ENCODE results near the gene CKAP4.

CKAP4 gene

GRCh38 chr12:106255493-106255892 lies 7.7 kb upstream of the CKAP4 start:
- Histone ChIP-seq H3K79me2 (ENCODE audit: insufficient read depth, low read depth) (no peaks in the 10 kb centered on the region), H3K36me3 (ENCODE audit: insufficient read depth) (no peaks in the 10 kb centered on the region), H3K4me1 (ENCODE audit: low read depth, poor library complexity, severe bottlenecking) (no peaks in the 10 kb centered on the region), H3K4me2 (no peak overlapping the region), H4K20me1 (ENCODE audit: insufficient read depth) (no peaks in the 10 kb centered on the region), H2AFZ (ENCODE audit: low read depth) (no peak overlapping the region), H3K9ac (no peak overlapping the region), H3K27me3 (ENCODE audit: insufficient read depth, low read depth) (no peaks in the 10 kb centered on the region), H3K27ac (no peak overlapping the region), H3K4me3 (IDR thresholded peaks at IDR 0.05; ENCODE audit: insufficient read depth, low read depth, low read length) (no peak overlapping the region)
- TF ChIP-seq CTCF (conservative IDR thresholded peaks at IDR 0.05; ENCODE audit: low read depth, low read length) = no peak

- no peak for TF ChIP-seq CTCF (conservative IDR thresholded peaks at IDR 0.05; ENCODE audit: low read depth, low read length)
- H3K36me3 ChIP-seq (ENCODE audit: insufficient read depth) = no peaks in the 10 kb centered on the region
- no peak overlapping the region for H2AFZ ChIP-seq (ENCODE audit: low read depth)
- H3K4me2 ChIP-seq = no peak overlapping the region
- no peaks in the 10 kb centered on the region for H3K4me1 ChIP-seq (ENCODE audit: low read depth, poor library complexity, severe bottlenecking)
- no peaks in the 10 kb centered on the region for H3K27me3 ChIP-seq (ENCODE audit: insufficient read depth, low read depth)
- no peak overlapping the region for H3K27ac ChIP-seq
- H3K9ac ChIP-seq = no peak overlapping the region
- H4K20me1 ChIP-seq (ENCODE audit: insufficient read depth) = no peaks in the 10 kb centered on the region
- H3K4me3 ChIP-seq (IDR thresholded peaks at IDR 0.05; ENCODE audit: insufficient read depth, low read depth, low read length) = no peak overlapping the region
- no peaks in the 10 kb centered on the region for H3K79me2 ChIP-seq (ENCODE audit: insufficient read depth, low read depth)
Observed at GRCh38 chr12:106254724-106255123, 6.9 kb upstream of the CKAP4 start.

- Histone ChIP-seq H3K36me3 (ENCODE audit: insufficient read depth) (no peaks in the 10 kb centered on the region), H3K4me3 (IDR thresholded peaks at IDR 0.05; ENCODE audit: insufficient read depth, low read depth, low read length) (no peak overlapping the region), H3K27me3 (ENCODE audit: insufficient read depth, low read depth) (no peaks in the 10 kb centered on the region), H4K20me1 (ENCODE audit: insufficient read depth) (no peaks in the 10 kb centered on the region), H3K4me1 (ENCODE audit: low read depth, poor library complexity, severe bottlenecking) (no peaks in the 10 kb centered on the region), H3K4me2 (no peak overlapping the region), H3K79me2 (ENCODE audit: insufficient read depth, low read depth) (no peaks in the 10 kb centered on the region), H3K27ac (no peak overlapping the region), H2AFZ (ENCODE audit: low read depth) (no peak overlapping the region), H3K9ac (no peak overlapping the region)
- TF ChIP-seq CTCF (conservative IDR thresholded peaks at IDR 0.05; ENCODE audit: low read depth, low read length) = no peak
Observed at GRCh38 chr12:106251631-106252455, 4.0 kb upstream of the CKAP4 start.

- Histone ChIP-seq H3K79me2 (ENCODE audit: insufficient read depth, low read depth) (no peaks in the 10 kb centered on the region), H3K4me1 (ENCODE audit: low read depth, poor library complexity, severe bottlenecking) (peaks cover 11% of the 10 kb centered on the region), H3K36me3 (ENCODE audit: insufficient read depth) (no peaks in the 10 kb centered on the region), H3K4me2 (no peak overlapping the region), H3K27me3 (ENCODE audit: insufficient read depth, low read depth) (no peaks in the 10 kb centered on the region), H2AFZ (ENCODE audit: low read depth) (no peak overlapping the region), H4K20me1 (ENCODE audit: insufficient read depth) (no peaks in the 10 kb centered on the region), H3K9ac (no peak overlapping the region), H3K27ac (no peak overlapping the region), H3K4me3 (IDR thresholded peaks at IDR 0.05; ENCODE audit: insufficient read depth, low read depth, low read length) (no peak overlapping the region)
- no peak for TF ChIP-seq CTCF (conservative IDR thresholded peaks at IDR 0.05; ENCODE audit: low read depth, low read length)
Observed at GRCh38 chr12:106249411-106250135, 1.8 kb upstream of the CKAP4 start.

All from KMS-11 (cell line).